ENCODE data around the gene PXDN.

DNA sequence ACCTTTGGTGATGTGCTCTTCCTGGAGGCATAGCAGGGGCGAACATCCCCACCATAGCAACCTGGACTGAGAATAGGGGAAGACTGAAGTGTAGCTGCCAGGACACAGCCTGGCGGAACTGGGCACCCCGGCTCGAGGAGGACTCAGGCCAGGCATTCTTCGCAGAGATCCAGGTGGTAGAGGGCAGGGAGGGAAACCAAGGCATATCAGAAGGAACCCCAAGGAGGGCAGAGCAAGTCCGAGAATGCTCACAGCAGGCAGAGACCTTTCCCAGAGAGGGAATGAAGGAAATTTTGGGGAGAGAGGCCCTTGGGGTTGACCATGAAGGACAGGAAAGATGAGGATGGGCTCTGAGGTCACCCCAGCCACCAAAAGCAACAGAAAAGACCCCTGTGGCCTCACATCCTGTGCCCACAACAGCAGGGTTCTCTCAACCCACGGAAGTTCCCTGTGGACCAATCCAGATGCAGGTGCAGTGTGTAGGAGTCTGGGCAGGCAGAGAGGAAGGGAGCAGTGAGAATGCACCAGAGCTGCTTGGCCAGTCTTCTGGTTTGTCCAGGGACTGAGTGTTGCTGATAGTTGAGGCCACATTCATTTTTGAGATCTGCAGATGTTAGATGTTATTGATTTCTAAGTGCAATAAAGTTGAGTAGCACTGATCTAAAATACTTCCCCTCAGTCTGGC lies 136.9 kb downstream of the PXDN start:
- TF ChIP-seq, protein P1, sequence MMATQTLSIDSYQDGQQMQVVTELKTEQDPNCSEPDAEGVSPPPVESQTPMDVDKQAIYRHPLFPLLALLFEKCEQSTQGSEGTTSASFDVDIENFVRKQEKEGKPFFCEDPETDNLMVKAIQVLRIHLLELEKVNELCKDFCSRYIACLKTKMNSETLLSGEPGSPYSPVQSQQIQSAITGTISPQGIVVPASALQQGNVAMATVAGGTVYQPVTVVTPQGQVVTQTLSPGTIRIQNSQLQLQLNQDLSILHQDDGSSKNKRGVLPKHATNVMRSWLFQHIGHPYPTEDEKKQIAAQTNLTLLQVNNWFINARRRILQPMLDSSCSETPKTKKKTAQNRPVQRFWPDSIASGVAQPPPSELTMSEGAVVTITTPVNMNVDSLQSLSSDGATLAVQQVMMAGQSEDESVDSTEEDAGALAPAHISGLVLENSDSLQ (IDR thresholded peaks at IDR 0.05): no peak
- TF ChIP-seq EP300 (IDR thresholded peaks at IDR 0.05; ENCODE audit: borderline replicate concordance in 1 of 2, control insufficient read depth in 1 of 2, low read depth in 2 of 2, low read length in 2 of 2) (no peak), SREBF1 (IDR thresholded peaks at IDR 0.05; ENCODE audit: low read length) (no peak), CEBPB (IDR thresholded peaks at IDR 0.05; ENCODE audit: borderline replicate concordance in 1 of 2, low read depth in 2 of 2, low read length in 2 of 2) (no peak), POLR2AphosphoS2 (IDR thresholded peaks at IDR 0.05; ENCODE audit: low read depth, low read length) (no peak), SIN3A (IDR thresholded peaks at IDR 0.05; ENCODE audit: low read depth, low read length) (no peak), SREBF2 (IDR thresholded peaks at IDR 0.05; ENCODE audit: low read length) (no peak)
- TF ChIP-seq, protein P2, sequence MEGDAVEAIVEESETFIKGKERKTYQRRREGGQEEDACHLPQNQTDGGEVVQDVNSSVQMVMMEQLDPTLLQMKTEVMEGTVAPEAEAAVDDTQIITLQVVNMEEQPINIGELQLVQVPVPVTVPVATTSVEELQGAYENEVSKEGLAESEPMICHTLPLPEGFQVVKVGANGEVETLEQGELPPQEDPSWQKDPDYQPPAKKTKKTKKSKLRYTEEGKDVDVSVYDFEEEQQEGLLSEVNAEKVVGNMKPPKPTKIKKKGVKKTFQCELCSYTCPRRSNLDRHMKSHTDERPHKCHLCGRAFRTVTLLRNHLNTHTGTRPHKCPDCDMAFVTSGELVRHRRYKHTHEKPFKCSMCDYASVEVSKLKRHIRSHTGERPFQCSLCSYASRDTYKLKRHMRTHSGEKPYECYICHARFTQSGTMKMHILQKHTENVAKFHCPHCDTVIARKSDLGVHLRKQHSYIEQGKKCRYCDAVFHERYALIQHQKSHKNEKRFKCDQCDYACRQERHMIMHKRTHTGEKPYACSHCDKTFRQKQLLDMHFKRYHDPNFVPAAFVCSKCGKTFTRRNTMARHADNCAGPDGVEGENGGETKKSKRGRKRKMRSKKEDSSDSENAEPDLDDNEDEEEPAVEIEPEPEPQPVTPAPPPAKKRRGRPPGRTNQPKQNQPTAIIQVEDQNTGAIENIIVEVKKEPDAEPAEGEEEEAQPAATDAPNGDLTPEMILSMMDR (IDR thresholded peaks at IDR 0.05 in 2 of 3, conservative IDR thresholded peaks at IDR 0.05 in 1 of 3; ENCODE audit: control insufficient read depth in 2 of 3, extremely low read depth in 1 of 3, insufficient read depth in 1 of 3, low read depth in 3 of 3, low read length in 3 of 3): no peak
- TF ChIP-seq, protein P3, sequence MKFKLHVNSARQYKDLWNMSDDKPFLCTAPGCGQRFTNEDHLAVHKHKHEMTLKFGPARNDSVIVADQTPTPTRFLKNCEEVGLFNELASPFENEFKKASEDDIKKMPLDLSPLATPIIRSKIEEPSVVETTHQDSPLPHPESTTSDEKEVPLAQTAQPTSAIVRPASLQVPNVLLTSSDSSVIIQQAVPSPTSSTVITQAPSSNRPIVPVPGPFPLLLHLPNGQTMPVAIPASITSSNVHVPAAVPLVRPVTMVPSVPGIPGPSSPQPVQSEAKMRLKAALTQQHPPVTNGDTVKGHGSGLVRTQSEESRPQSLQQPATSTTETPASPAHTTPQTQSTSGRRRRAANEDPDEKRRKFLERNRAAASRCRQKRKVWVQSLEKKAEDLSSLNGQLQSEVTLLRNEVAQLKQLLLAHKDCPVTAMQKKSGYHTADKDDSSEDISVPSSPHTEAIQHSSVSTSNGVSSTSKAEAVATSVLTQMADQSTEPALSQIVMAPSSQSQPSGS (IDR thresholded peaks at IDR 0.05; ENCODE audit: low read length): no peak

Measured in GM12878 (cell line).